ENCODE measurements around the gene WNT8B.

- no peak for TF ChIP-seq CTCF (conservative IDR thresholded peaks at IDR 0.05; ENCODE audit: low read length)
- no peak for TF ChIP-seq EZH2phosphoT487 (IDR thresholded peaks at IDR 0.05; ENCODE audit: borderline replicate concordance)
These were observed 21.3 kb downstream of the WNT8B start for GRCh38 chr10:100483876-100484666.
